NT2/D1 (cell line): ENCODE measurements around the gene SRP9.

Experiments used
- SUZ12 ChIP-seq: IDR thresholded peaks from 2 replicates; pipeline ENCODE4 v1.6.1; 2011; ENCODE audit not compliant: insufficient read length, insufficient read depth; ENCODE audit errors: extremely low read depth
- YY1 ChIP-seq: IDR thresholded peaks from 2 replicates; pipeline ENCODE4 v1.6.1; 2011; ENCODE audit not compliant: insufficient read length, insufficient read depth
- ZNF274 ChIP-seq: IDR thresholded peaks from 2 replicates; pipeline ENCODE4 v1.6.1; 2011; ENCODE audit warnings: mild to moderate bottlenecking, low read depth, low read length

- TF ChIP-seq YY1 = no peak
- TF ChIP-seq ZNF274 = no peak
- TF ChIP-seq SUZ12 = no peak
Observed at GRCh38 chr1:225772848-225773247, 4.8 kb upstream of the SRP9 start.
